NCI-H1694 (cell line): Measurements from ENCODE around the gene SERF1A.
"Not testable (repeated sequence)": the region's sequence is repeated elsewhere in the genome, so short reads cannot be mapped to it uniquely, and the experiment has no call there.

Experiments used
- DNase-seq: peaks from one replicate; lab custom pipeline; 2025; lab: John Stamatoyannopoulos, UW

SERF1A gene

GRCh38 chr5:70900533-70901271, at the start of gene SERF1A:
Gene SERF1A (plus strand): TSS chr5:70900669. CDS start chr5:70900870, 201 bp downstream.
- not testable (repeated sequence) for DNase-seq

GRCh38 chr5:70866778-70867177, 33.7 kb upstream of the SERF1A start:
- not testable (repeated sequence) for DNase-seq

GRCh38 chr5:70870626-70871025, 29.8 kb upstream of the SERF1A start:
- DNase-seq, result not testable (repeated sequence)

GRCh38 chr5:70896076-70896475, 4.4 kb upstream of the SERF1A start:
- DNase-seq, result not testable (repeated sequence)

DNA sequence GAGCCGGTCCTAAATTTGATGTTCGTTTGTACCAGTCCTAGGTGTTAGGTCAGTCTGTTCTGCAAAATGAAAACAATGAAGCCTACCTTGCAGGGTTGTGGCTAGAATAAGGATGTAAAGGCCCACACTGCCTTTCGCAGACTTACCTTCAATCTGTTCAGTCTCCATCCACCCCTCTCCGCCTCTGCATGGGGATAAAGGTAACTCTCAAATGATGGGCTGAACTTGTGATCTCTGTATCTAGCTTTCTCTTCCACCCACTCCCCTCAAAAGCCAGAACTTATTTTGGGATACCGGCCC, 753 bp downstream of the SERF1A start:
- not testable (repeated sequence) for DNase-seq

- not testable (repeated sequence) for DNase-seq
Observed at GRCh38 chr5:70906624-70907023, 6.2 kb downstream of the SERF1A start.

DNA sequence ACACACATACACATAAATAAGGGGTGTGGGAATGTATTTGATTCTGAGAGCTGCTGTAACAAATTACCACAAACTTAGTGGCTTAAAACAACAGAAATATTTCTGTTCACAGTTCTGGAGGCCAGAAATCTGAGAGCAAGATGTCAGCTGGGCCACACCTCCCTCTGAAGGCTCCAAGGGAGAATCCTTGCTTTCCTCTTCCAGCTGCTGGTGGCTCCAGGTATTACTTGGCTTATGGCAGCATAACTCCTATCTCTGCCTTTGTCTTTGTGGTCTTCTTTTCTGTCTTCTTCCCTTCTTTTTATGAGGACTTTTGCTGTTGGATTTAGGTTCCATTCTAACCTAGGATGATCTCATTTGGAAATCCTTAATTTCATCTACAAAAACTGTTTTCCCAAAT, 16.4 kb downstream of the SERF1A start:
- DNase-seq, result not testable (repeated sequence)

DNA sequence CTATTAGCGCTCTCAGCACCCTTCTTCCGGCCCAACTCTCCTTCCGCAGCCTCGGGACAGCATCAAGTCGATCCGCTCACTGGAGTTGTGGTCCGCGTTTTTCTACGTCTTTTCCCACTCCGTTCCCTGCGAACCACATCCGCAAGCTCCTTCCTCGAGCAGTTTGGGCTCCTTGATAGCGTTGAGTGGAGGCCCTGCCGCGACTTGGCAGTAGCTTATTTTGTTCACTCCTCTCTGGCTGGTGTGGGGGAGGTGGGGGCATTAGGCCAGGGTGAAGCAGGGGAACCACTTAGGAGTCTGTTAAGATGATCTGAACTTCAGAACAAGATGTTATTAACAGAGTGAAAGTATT, 24.7 kb downstream of the SERF1A start:
- not testable (repeated sequence) for DNase-seq

DNA sequence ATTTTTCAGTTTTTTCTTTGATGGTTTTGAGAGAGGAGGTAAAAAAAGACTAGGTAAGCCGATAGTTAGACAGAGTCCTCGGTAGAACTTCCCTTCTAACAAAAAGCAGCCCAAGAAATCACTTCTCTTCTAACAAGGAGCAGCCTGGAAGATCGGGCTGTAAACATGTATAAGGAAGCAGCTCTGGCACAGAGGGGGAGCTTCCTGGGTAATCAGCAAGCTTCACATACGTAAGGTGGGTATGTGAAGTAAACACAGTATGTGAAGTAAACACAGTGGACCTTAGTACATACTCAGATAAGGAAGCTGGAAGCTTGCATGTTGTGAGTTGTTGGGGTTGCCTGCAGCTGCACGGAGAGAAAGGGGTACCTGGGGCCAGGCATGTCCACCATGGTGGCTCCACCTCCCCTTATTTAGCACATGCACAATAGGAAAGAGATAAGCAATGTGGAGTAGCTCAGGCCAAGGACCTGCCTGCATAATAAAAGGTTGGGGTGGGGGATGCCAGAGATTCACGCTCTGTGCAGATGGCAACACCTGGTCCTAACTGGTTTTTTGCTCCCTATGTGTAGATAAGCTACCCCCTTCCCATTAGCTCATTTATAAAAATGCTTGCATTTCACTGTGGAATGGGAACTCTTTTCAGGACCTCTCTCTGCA, 31.4 kb downstream of the SERF1A start:
- DNase-seq, result not testable (repeated sequence)

- not testable (repeated sequence) for DNase-seq
Observed at GRCh38 chr5:70932560-70932959, 32.1 kb downstream of the SERF1A start.

DNA sequence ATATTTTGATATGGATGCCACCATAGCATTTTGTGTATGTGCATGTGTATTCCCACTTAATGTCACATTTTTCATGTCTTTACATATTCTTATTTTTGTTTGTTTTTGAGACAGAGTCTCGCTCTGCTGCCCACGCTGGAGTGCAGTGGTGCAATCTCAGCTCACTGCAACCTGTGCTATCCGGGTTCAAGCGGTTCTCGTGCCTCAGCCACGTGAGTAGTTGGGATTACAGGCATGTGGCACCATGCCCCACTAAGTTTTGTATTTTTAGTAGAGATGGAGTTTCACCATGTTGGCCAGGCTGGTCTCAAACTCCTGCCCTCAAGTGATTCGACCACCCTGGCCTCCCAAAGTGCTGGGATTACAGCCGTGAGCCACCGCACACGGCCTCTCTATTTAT, 52.6 kb downstream of the SERF1A start:
- not testable (repeated sequence) for DNase-seq
